Spleen (tissue), 7 donors: ENCODE data around the gene PRPF40A.

Source experiments
- CTCF ChIP-seq, 11 experiments: fragments of 200-600 bp in 7 of 11; fragments of 450-650 bp in 4 of 11; sonication (generic) in 4 of 11; IDR thresholded peaks in 8 of 11; conservative IDR thresholded peaks in 3 of 11; 1 replicate in 7 of 11; 2 replicates in 4 of 11; pipeline versions ENCODE4 v1.4.0 to v1.8.0; 2016 to 2021; ENCODE audit warnings: antibody characterized with exemption in 11 of 11, inconsistent platforms in 4 of 11, mild to moderate bottlenecking in 1 of 11
- POLR2A ChIP-seq, 3 donors: fragments of 450-650 bp; IDR thresholded peaks; one replicate each; pipeline ENCODE4 v1.5.1; 2017; ENCODE audit warnings: antibody characterized with exemption in 3 of 3, mild to moderate bottlenecking in 1 of 3
- donor health status: DM: no; HTN: no; CAD: no; lungs with moderate emphysema.
- donor health status: DM: no; HTN: no; CAD: no.
- donor health status: DM: no; HTN: no; CAD: no.

- TF ChIP-seq CTCF (IDR thresholded peaks at IDR 0.05 in 8 of 11, conservative IDR thresholded peaks at IDR 0.05 in 3 of 11) (no peak), POLR2A (IDR thresholded peaks at IDR 0.05) (no peak)
These were observed 94.1 kb downstream of the PRPF40A start for GRCh38 chr2:152623076-152623740.
